Activated naive CD8-positive, alpha-beta T cell (primary cell): ENCODE measurements around the gene STAC3.
A peak's percentile ranks its signal among the peaks of the same experiment; 100 is the strongest.

ENCODE experiments used
- H3K27ac Mint-ChIP-seq: one replicate; pipeline ENCODE4 v1.8.0; 2021; ENCODE audit warnings: mixed read lengths
- H3K27me3 Mint-ChIP-seq: one replicate; pipeline ENCODE4 v1.8.0; 2021; ENCODE audit warnings: mixed read lengths
- H3K36me3 Mint-ChIP-seq: one replicate; pipeline ENCODE4 v1.8.0; 2021; ENCODE audit warnings: mixed read lengths
- H3K4me1 Mint-ChIP-seq: one replicate; pipeline ENCODE4 v1.8.0; 2021; ENCODE audit warnings: low read depth, mixed read lengths
- H3K4me3 Mint-ChIP-seq: one replicate; pipeline ENCODE4 v1.8.0; 2021; ENCODE audit warnings: mild to moderate bottlenecking, mixed read lengths
- H3K9me3 Mint-ChIP-seq: one replicate; pipeline ENCODE4 v1.8.0; 2021; ENCODE audit warnings: low read depth, mixed read lengths

STAC3 gene

GRCh38 chr12:57262126-57262822 is 11.3 kb upstream of the STAC3 start:
- Mint-ChIP-seq H3K9me3 (no peaks in the 10 kb centered on the region), H3K27ac (no peak overlapping the region), H3K36me3 (peaks cover 17% of the 10 kb centered on the region), H3K4me1 (peaks cover 4% of the 10 kb centered on the region), H3K27me3 (no peaks in the 10 kb centered on the region), H3K4me3 (no peak overlapping the region)

GRCh38 chr12:57261428-57261865 is 10.5 kb upstream of the STAC3 start:
- peaks cover 4% of the 10 kb centered on the region for H3K4me1 Mint-ChIP-seq
- no peaks in the 10 kb centered on the region for H3K27me3 Mint-ChIP-seq
- H3K9me3 Mint-ChIP-seq = no peaks in the 10 kb centered on the region
- H3K27ac Mint-ChIP-seq = no peak overlapping the region
- peaks cover 14% of the 10 kb centered on the region for H3K36me3 Mint-ChIP-seq
- no peak overlapping the region for H3K4me3 Mint-ChIP-seq

GRCh38 chr12:57260366-57260765 is 9.4 kb upstream of the STAC3 start:
- Mint-ChIP-seq H3K36me3 (peaks cover 18% of the 10 kb centered on the region), H3K4me1 (peaks cover 4% of the 10 kb centered on the region), H3K27me3 (no peaks in the 10 kb centered on the region), H3K4me3 (no peak overlapping the region), H3K9me3 (no peaks in the 10 kb centered on the region), H3K27ac (no peak overlapping the region)

- Mint-ChIP-seq H3K36me3 (peaks cover 18% of the 10 kb centered on the region), H3K9me3 (no peaks in the 10 kb centered on the region), H3K4me1 (peaks cover 4% of the 10 kb centered on the region), H3K27ac (no peak overlapping the region), H3K4me3 (no peak overlapping the region), H3K27me3 (no peaks in the 10 kb centered on the region)
These were observed 8.3 kb upstream of the STAC3 start for GRCh38 chr12:57258977-57259970.

- Mint-ChIP-seq H3K4me1 (no peaks in the 10 kb centered on the region), H3K9me3 (no peaks in the 10 kb centered on the region), H3K36me3 (peaks cover 11% of the 10 kb centered on the region), H3K27me3 (no peaks in the 10 kb centered on the region), H3K27ac (no peak overlapping the region), H3K4me3 (no peak overlapping the region)
These were observed 4.9 kb upstream of the STAC3 start for GRCh38 chr12:57255916-57256315.

GRCh38 chr12:57254506-57255280 is 3.7 kb upstream of the STAC3 start:
- Mint-ChIP-seq H3K27ac (no peak overlapping the region), H3K27me3 (no peaks in the 10 kb centered on the region), H3K4me3 (no peak overlapping the region), H3K36me3 (peaks cover 7% of the 10 kb centered on the region), H3K9me3 (no peaks in the 10 kb centered on the region), H3K4me1 (no peaks in the 10 kb centered on the region)

GRCh38 chr12:57250541-57250940 is 446 bp downstream of the STAC3 start:
- Mint-ChIP-seq H3K9me3 (no peaks in the 10 kb centered on the region), H3K36me3 (peaks cover 6% of the 10 kb centered on the region), H3K27me3 (peaks cover 4% of the 10 kb centered on the region), H3K27ac (no peak overlapping the region), H3K4me1 (peaks cover 7% of the 10 kb centered on the region), H3K4me3 (no peak overlapping the region)

- peaks cover 10% of the 10 kb centered on the region for H3K4me1 Mint-ChIP-seq
- H3K9me3 Mint-ChIP-seq = no peaks in the 10 kb centered on the region
- H3K4me3 Mint-ChIP-seq = no peak overlapping the region
- no peak overlapping the region for H3K27ac Mint-ChIP-seq
- peaks cover 6% of the 10 kb centered on the region for H3K27me3 Mint-ChIP-seq
- H3K36me3 Mint-ChIP-seq = peaks cover 6% of the 10 kb centered on the region
These were observed 1.8 kb downstream of the STAC3 start for GRCh38 chr12:57248934-57249742.

GRCh38 chr12:57247041-57247440 is 3.9 kb downstream of the STAC3 start:
- H3K27ac Mint-ChIP-seq = no peak overlapping the region

GRCh38 chr12:57244312-57244696 is 6.7 kb downstream of the STAC3 start:
- no peaks in the 10 kb centered on the region for H3K9me3 Mint-ChIP-seq
- peaks cover 50% of the 10 kb centered on the region for H3K4me1 Mint-ChIP-seq
- no peak overlapping the region for H3K27ac Mint-ChIP-seq
- H3K36me3 Mint-ChIP-seq = peaks cover 6% of the 10 kb centered on the region
- peaks cover 18% of the 10 kb centered on the region for H3K27me3 Mint-ChIP-seq
- no peak overlapping the region for H3K4me3 Mint-ChIP-seq

More at GRCh38 chr12:57247041-57247440, 3.9 kb downstream of the STAC3 start:
- Mint-ChIP-seq H3K36me3 (peaks cover 6% of the 10 kb centered on the region), H3K4me3 (no peak overlapping the region), H3K27me3 (peaks cover 12% of the 10 kb centered on the region), H3K9me3 (no peaks in the 10 kb centered on the region), H3K4me1 (peaks cover 24% of the 10 kb centered on the region)

- H3K36me3 Mint-ChIP-seq = peaks cover 4% of the 10 kb centered on the region
- no peaks in the 10 kb centered on the region for H3K9me3 Mint-ChIP-seq
- H3K27ac Mint-ChIP-seq = no peak overlapping the region
- peak overlapping the region; percentile 80 for H3K4me3 Mint-ChIP-seq
- peaks cover 49% of the 10 kb centered on the region for H3K4me1 Mint-ChIP-seq
- H3K27me3 Mint-ChIP-seq = peaks cover 19% of the 10 kb centered on the region
These were observed 7.3 kb downstream of the STAC3 start for GRCh38 chr12:57243521-57244311.

- H3K27ac Mint-ChIP-seq = no peak overlapping the region
- H3K4me3 Mint-ChIP-seq = peak overlapping the region; percentile 75
These were observed 8.1 kb downstream of the STAC3 start for GRCh38 chr12:57242691-57243454.

GRCh38 chr12:57242329-57242690 is 8.7 kb downstream of the STAC3 start:
- no peaks in the 10 kb centered on the region for H3K9me3 Mint-ChIP-seq
- H3K4me1 Mint-ChIP-seq = peaks cover 54% of the 10 kb centered on the region
- H3K27ac Mint-ChIP-seq = no peak overlapping the region
- H3K4me3 Mint-ChIP-seq = peak overlapping the region; percentile 91
- peaks cover 2% of the 10 kb centered on the region for H3K36me3 Mint-ChIP-seq
- H3K27me3 Mint-ChIP-seq = peaks cover 22% of the 10 kb centered on the region

More at GRCh38 chr12:57242691-57243454, 8.1 kb downstream of the STAC3 start:
- Mint-ChIP-seq H3K4me1 (peaks cover 50% of the 10 kb centered on the region), H3K27me3 (peaks cover 17% of the 10 kb centered on the region), H3K9me3 (no peaks in the 10 kb centered on the region), H3K36me3 (peaks cover 2% of the 10 kb centered on the region)
